GM21576 (cell line): ENCODE results near the gene NFXL1.

ENCODE experiments used
- ATAC-seq: cut with Tn5 transposase; IDR thresholded peaks from one replicate; pipeline ENCODE4 v1.9.1; 2021; ENCODE audit warnings: mild to moderate bottlenecking, moderate library complexity; ENCODE audit not compliant: unreplicated experiment

NFXL1 gene

GRCh38 chr4:47836641-47837093, 77.7 kb downstream of the NFXL1 start:
- ATAC-seq = peak; percentile 71

DNA sequence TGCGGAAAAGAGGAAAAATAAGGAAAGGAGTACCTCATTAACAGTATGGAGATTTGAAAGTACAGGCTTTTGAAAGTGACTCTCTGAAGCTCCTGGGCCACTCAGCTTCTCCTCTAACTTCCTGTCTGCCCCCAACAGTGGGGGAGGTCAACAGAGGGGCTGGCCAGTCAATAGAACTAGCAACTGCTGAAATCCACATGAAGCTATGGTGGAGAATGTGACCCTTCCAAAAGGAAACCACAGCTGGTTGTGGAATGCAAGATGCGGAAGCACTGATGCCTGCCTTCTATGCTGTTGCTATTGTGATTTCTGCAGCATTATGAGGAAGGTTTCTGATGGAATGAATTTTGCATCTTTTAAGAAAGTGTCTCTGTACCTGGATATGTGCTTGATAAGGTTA, 78.9 kb downstream of the NFXL1 start:
- ATAC-seq = no peak

- no peak for ATAC-seq
These were observed 83.2 kb downstream of the NFXL1 start for GRCh38 chr4:47831026-47831679.

- no peak for ATAC-seq
These were observed 83.9 kb downstream of the NFXL1 start for GRCh38 chr4:47830265-47831025.

DNA sequence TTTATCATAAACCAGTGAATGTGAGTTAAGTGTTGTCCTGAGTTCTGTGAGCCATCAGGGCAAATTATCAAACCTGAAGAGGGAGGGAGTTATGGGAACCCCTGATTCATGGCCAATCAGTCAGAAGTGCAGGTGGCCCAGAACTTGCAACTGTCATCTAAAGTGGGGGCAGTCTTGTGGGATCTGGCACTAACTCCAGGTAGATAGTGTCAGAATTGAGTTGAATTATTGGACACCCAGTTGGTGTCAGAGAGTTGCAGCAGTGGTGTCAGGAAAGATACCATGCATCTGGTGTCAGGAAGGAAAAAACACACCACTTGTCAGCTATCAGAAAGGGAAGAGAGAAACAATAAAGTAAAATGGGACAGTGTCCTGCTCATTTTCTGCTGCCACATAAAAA, 84.9 kb downstream of the NFXL1 start:
- no peak for ATAC-seq

DNA sequence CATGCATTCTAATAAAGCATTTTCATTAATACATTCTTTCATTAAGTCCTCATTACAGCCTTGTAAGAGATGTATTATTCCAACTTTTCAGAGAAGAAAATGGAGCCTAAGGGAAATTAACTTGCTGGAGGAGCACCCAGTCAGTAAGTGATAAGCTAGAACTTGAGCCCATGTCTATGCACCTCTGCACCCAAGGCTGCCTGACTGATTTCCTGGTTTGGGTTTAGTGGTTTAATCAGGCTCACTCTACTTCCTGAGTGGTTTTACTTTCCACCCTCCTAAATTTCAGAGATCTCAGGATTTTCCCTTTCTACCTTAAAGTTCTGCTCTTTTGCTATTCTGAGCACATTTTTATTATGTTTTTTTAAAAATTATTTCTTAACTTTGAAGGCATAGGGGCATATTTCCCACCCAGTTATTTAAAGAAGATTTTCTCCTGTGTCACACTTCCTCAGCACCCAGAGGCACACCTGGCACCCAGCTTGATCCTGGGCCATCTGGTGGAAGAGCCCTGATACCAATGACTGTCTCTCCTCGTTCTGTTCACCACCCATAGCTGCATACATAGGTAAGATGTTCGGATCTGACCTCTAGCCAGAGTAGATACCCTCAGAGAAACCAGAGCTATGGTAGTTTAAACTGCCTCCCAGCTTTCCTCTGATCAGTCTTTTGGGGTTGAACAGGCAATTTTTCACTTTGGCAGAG, 86.9 kb downstream of the NFXL1 start:
- no peak for ATAC-seq

DNA sequence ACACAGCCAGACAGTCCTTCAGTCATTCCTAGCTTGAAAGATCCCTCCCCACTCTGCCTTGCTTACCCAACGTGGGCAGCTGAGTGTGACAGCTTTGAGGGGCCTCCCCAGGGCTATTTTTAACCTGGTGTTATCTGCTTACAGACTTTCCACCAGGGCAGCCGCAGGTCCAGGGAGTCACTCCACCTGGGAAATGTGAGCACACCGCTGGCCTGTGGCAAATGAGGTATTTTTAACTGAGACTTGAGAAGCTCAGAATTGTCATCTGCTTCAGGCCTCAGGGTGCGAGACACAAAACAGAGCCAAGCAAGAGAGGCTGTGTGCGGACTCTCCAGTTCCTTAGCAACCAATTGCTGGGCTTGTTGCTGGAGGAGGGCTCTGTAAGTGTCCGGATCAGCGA, 89.5 kb downstream of the NFXL1 start:
- ATAC-seq = peak; percentile 57

DNA sequence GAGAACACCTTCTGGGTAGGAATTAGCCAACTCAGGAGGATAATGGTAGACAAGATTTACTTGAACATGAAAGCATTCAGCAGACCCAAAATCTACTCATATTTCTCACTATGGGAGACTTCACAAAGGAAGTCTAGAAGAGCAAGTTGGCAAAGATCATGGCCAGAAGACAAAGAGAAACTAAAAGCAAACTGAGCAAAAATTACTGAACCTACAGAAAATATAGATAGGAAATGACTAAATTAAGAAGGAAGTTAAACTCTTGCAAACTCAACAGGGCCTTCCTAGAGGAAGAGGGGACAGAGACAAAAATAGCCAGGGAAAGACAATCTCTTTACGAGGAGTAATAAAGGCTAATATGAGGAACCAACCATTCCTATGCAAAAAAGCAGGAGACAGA, 95.2 kb downstream of the NFXL1 start:
- ATAC-seq = no peak

GRCh38 chr4:47817275-47817674, 97.1 kb downstream of the NFXL1 start:
- no peak for ATAC-seq

GRCh38 chr4:47816748-47817147, 97.6 kb downstream of the NFXL1 start:
- ATAC-seq = no peak

GRCh38 chr4:47814618-47815295, 99.6 kb downstream of the NFXL1 start:
- no peak for ATAC-seq

- ATAC-seq = no peak
These were observed 104.7 kb downstream of the NFXL1 start for GRCh38 chr4:47809654-47810203.

- ATAC-seq = no peak
These were observed 109.8 kb downstream of the NFXL1 start for GRCh38 chr4:47804598-47804997.

GRCh38 chr4:47801481-47802002, 112.8 kb downstream of the NFXL1 start:
- no peak for ATAC-seq

DNA sequence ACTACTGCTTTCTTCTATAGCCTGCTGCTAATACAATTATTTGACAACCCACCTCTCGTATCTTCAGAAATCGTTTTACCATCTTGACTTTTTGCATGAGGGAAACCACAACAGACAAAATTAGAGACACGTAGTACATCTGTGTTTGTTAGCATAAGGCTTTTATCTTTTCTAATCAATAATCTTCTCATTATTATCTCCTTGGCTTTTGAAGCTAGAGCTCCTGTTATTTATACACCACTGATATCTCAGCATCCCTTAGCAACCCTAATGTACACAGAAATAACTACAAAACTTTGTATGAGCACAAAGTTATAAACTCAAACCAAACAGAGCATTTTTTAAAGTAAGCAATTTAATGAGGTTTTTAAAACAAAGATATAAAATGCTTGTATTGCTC, 116.2 kb downstream of the NFXL1 start:
- ATAC-seq = no peak
